HG02970 (cell line): ENCODE measurements around the gene LYST.
"Not testable (repeated sequence)": the region's sequence is repeated elsewhere in the genome, so short reads cannot be mapped to it uniquely, and the experiment has no call there.

Experiments
- ATAC-seq: cut with Tn5 transposase; IDR thresholded peaks from one replicate; pipeline ENCODE4 v1.9.1; 2021; ENCODE audit warnings: mild to moderate bottlenecking, moderate library complexity, moderate number of reproducible peaks; ENCODE audit not compliant: unreplicated experiment, low FRiP score

LYST gene

DNA sequence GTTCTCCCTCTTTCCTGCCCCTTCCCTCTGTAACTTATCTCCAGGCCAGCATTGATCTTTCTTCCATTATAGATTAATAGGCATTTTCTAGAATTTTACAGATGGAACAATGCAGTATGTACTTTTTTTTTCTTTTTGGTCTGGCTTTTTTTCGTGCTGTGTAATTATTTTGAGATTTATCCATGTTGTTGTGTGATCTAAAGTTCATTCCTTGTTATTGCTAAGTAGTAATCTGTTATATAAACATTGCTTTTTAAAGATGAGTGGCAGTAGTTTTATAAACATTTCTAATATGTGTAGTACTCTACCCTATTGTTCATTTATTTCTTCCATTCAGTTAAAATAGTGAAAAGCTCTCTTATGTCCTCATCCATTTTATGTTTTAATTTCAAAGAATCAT lies 5.9 kb downstream of the LYST start:
- ATAC-seq: no peak

DNA sequence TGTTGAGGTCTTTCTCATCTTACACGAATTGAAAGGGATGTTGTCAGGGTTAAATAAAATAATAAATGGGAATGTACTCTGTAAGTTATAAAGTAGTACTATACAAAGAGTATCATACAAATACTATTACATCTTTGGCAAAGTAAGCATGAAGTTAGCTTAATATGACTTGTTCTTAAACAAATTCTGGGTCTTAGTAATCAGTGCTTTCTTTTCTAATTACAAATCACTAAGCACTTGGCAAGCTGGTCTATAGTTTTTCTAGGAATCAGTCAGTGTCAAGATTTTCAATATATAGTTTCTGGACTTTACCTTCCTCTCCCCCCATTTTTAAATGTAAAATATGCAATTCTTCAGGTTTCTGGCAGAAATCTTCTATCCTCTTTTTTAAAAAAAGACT lies 6.9 kb downstream of the LYST start:
- no peak for ATAC-seq

- ATAC-seq: no peak
Measured at GRCh38 chr1:235858766-235859165, 7.9 kb downstream of the LYST start.

DNA sequence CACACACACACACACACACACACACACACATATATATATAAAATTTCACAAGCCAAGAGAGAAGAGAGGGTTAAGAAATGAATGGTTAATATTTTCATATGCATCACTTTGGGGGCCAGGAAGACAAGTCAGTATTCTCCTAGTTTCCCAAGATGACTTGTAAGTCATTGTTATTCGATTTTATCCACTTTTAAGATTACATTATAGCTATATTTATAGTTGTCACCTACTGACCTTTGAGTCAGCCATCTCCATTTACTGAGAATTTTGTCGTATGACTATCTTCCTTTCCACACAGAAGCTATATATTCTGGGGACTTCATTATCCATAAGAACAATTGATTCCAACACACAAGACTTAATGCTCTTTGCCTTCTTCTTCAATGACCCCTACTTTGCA lies 8.9 kb downstream of the LYST start:
- ATAC-seq: no peak

- no peak for ATAC-seq
Measured at GRCh38 chr1:235855811-235856429, 10.8 kb downstream of the LYST start.

- ATAC-seq: no peak
Measured at GRCh38 chr1:235854347-235854746, 12.4 kb downstream of the LYST start.

- no peak for ATAC-seq
Measured at GRCh38 chr1:235853653-235854052, 13.1 kb downstream of the LYST start.

GRCh38 chr1:235852887-235853286 lies 13.8 kb downstream of the LYST start:
- no peak for ATAC-seq

DNA sequence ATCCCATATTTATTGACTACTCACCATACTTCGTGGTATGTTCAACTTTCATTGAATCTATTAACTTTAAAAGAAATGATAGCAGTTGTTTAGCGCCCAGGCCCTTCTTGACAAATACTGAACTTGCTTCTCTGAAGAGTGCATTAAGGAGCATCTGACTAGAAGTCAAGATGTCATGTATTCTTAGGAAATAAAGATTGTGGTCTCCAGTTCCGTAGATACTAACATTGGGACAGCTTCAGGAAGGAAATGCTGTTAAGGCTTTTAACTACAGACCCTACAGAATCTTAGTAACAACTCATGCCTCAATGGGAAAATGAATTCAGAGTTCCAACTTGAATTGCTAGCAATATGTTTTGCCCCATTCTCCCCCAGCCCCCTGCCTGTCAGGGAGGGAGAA lies 14.8 kb downstream of the LYST start:
- no peak for ATAC-seq

- ATAC-seq: not testable (repeated sequence)
Measured at GRCh38 chr1:235848251-235848650, 18.5 kb downstream of the LYST start.

- not testable (repeated sequence) for ATAC-seq
Measured at GRCh38 chr1:235845656-235846107, 21.0 kb downstream of the LYST start.

- no peak for ATAC-seq
Measured at GRCh38 chr1:235844776-235845175, 21.9 kb downstream of the LYST start.

DNA sequence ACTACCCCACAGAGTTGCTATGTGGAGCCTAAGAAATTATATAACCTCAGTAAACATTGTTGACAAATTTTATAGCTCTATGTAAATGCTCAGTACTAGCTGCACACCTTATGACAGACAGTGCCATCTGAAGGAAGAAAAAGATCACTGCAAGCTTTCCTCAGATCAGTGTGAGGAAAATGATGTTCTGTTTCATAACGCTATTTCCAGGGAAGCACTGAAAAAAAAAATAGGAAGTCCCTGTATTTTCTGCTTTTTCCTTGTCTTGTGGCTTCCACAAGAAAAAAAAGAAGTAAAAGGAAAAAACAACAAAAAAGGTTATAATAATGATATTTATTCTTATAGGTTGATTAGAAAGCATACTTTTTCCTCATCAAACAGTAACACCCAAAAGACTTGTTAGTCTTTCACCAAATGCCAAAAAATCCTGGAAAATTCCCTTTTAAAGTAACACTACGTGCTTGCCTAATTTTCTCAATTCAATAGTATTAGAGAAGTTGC lies 23.2 kb downstream of the LYST start:
- ATAC-seq: no peak

DNA sequence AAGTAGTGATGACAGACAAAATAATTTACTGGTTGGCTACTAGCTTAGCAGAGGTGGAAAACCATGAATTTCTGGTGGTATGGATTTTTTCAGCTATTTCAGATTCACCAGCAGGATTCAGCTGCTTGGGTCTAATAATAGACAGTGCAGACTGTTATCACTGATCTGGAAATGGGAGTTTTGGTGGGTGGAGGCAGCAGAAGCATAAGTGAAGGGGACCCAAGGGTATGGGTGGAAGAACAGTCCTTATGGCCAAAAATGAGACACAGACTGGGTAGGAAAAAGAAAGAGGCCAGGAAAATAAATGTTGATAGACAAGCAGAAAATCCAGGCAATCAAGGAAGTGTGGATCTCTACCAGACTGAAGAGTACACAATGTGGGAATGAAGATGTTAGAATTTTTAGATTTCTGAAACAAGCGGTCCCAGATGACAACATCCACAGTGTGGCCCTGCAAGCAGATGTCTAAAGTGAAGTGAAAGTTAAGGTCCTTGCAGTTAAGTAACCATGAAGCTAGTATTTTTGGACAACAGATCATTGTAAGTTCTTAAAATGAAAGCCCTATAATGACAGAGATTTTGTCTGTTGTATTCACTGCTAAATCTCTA lies 24.7 kb downstream of the LYST start:
- no peak for ATAC-seq

GRCh38 chr1:235838021-235838420 lies 28.7 kb downstream of the LYST start:
- no peak for ATAC-seq

DNA sequence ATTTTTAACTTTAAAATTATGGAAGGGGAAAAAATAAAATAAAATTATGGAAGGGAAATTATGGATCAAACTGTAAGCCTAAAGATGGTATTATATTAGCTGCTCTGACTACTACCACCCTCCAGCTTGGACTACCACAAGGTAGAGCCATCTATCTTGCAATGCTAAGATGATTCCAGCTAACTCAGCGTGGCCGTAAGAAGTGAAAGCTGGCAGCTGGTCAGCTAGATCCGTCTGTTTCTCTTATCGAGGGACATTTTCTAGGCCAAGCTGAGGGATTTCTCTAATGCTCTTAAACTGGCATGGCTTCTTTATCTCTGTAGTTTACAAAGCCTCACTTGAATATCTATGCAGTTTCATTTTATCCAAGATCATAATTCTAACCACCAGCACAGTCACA lies 31.5 kb downstream of the LYST start:
- ATAC-seq: no peak

GRCh38 chr1:235834620-235835019 lies 32.1 kb downstream of the LYST start:
- no peak for ATAC-seq

- ATAC-seq: no peak
Measured at GRCh38 chr1:235832011-235832410, 34.7 kb downstream of the LYST start.

DNA sequence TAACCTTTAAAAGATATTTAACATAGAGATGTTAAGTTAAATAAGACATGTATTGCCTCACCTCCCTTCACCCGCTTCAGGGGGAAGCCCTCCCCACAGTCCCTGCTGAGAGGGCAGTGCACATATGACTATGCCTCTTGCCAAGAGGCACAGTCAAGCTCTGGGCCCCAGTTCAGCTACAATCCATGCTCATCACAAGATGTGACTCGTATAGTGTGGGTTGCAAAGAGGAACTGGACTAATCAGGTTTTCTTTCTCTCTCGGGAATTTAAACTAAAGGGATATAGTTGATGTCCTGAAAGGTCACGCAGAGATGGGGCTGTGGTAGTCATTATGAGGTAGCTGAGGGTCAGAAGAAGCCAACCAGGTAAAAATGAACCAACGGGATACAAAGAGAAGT lies 35.6 kb downstream of the LYST start:
- peak; percentile 72 for ATAC-seq

DNA sequence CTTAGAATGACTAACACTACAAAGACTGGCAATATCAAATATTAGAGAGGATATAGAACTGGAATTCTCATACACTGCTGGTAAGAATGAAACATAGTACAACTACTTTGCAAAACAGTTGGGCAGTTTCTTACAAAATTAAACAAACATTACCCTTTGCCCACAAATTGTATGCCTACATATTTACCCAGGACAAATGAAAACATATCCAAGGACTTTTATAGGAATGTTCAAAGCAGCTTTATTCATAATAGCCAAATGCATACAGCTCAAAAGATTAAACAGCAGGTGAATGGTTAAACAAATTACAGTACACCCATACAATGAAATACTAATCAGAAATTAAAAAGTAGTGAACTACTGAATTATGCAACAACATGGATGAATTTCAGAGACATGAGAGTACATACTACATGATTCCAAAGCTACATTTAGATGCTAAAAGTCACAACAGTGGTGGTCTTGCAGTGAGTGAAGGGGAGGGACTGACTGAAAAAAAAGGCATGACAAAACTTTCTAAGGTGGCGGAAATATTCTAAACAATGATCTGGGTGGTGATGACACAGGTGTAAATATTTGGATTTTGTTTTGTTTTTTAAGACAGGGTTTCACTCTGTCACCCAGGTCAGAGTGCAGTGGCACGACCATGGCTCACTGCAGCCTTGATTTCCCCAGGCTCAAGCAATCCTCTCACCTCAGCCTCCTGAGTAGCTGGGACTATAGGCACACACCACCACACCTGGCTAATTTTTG lies 40.4 kb downstream of the LYST start:
- no peak for ATAC-seq

- no peak for ATAC-seq
Measured at GRCh38 chr1:235825229-235825628, 41.5 kb downstream of the LYST start.

DNA sequence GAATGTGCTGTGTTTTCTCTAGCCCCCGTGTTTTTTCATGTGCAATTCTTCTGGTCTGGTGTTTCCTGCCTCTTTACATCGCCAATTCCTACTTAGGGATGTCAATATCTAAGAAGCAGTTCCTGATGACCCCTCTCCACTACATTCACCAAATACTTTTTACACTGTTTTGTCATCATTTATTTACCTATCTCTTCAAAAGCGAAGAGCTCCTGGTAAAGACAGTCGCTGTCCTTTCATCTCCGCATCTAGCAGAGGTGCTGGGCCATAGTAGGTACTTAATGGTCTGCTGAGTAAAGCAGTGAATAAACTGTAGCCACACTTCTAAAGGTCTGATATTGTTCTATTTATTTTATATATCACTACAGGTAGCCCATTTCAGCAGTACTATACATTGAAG lies 43.0 kb downstream of the LYST start:
- ATAC-seq: no peak
